HG03575 (cell line): ENCODE measurements around the gene IGFLR1.
A peak's percentile ranks its signal among the peaks of the same experiment; 100 is the strongest.
"Not testable (repeated sequence)": the region's sequence is repeated elsewhere in the genome, so short reads cannot be mapped to it uniquely, and the experiment has no call there.

Experiments
- ATAC-seq: cut with Tn5 transposase; IDR thresholded peaks from one replicate; pipeline ENCODE4 v1.9.1; 2021; ENCODE audit not compliant: unreplicated experiment, insufficient number of reproducible peaks, low FRiP score; ENCODE audit errors: extremely low read depth

Gene IGFLR1

GRCh38 chr19:35779033-35779432 is 36.8 kb upstream of the IGFLR1 start:
- ATAC-seq, result no peak

- no peak for ATAC-seq
Observed at GRCh38 chr19:35777961-35778360, 35.7 kb upstream of the IGFLR1 start.

GRCh38 chr19:35777086-35777841 is 35.0 kb upstream of the IGFLR1 start:
- no peak for ATAC-seq

DNA sequence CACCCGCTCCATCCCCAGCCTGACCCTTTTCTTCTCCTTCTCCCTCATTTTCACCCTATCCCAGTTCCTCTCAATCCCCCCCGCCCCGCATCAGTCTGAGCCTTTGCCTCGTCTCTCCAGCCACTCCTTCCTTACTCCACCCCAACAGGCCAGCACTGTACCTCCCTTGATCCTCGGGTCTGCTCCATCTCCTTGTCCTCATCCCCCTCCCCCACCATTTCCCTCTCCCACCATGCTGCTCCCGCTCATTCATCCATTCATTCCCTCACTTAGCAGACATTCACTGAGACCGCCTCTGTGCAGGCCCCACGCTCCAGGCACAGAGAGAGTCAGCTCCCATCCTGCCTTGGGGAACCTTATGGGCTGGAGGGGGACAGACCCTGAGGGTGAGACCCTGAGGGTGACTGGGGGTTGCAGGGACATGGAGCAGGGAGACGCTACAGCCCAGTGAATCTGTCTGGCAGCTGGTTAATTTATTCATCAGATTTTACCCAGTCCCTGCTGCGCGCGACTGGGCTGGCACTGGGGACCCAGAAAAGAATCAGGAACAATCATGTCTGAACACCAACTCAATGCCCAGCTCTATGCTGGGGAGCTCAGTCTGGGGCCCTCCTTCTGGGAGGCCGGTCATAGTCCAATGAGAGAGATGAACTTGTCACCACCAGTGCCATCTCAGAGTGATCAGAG is 34.0 kb upstream of the IGFLR1 start:
- ATAC-seq, result no peak

DNA sequence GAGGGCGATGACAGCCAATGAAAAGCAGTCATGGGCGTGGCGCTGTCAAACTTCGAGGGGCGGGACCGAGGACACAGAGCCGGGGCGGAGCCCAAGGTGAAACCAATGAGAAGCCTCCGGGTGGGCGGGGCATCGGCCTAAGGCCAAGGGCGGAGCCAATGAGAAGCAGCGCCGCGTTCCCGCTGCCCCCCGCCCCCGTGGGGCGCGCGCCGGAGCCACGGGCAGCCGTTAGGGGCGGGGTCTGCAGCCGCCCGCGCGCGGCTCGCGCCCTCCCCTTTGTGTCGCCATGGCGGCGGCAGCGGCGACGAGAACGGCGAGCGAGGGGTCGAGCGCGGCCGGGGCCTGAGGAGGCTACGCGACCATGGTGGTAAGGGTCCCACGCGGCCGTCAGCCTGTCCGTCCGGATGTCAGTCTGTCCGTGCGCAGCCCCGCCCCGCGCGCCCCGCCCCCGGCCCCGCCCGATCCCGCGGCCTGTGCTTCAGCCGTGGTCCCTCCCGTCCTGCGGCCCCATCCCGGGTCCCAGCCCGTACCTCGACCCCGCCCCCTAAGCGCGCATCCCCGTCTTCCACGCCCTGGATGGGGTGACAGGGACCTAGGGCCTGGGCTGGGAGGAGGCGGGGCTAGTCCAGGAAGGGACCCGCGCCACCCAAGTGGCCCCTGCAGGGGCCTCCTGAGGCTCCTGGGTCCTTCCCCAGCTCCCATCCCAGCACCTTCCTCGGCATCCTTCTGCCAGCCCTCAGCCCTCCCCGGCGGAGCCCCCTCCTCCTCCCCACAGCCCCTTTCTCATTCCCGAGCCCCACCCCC is 33.2 kb upstream of the IGFLR1 start, which contains the start of gene ARHGAP33:
Gene ARHGAP33 (plus strand): TSS at position 267 of the 804 bp plus-strand sequence. CDS start 95 bp downstream, at position 362.
- peak; percentile 63 for ATAC-seq

GRCh38 chr19:35775046-35775297 is 32.7 kb upstream of the IGFLR1 start:
- ATAC-seq, result no peak

GRCh38 chr19:35774274-35775045 is 32.2 kb upstream of the IGFLR1 start:
- no peak for ATAC-seq

DNA sequence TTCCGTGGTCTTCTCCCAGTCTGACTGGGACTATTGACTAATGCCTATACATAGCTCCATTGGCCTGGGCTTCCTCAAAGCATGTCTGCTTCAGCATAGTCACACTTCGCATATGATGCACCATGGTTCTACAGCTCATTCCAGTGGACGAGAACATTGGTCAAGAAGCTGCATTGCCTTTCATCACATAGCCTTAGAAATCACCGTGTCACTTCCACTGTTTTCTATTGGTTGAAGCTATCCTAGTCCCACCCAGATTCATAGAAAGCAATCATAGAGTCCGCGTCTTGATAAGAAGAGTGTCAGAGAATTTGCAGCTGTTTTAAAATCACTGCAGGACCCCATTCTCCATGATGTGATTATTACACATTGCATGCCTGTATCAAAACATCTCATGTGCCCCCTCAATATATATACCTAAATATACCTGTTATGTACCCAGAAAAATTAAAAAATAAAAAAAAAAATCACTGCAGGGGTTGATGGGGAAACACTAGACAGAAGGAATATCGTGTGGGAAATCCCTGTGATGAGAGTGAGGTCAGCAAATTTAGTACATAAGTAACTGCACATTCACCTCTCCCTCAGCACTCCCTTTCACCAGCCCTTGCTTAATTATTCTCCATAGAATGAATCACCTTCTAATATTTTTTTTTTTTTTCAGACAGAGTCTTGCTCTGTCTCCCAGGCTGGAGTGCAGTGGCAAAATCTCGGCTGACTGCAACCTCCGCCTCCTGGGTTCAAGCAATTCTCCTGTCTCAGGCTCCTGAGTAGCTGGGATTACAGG is 31.0 kb upstream of the IGFLR1 start:
- ATAC-seq, result no peak

- not testable (repeated sequence) for ATAC-seq
Observed at GRCh38 chr19:35772362-35772761, 30.1 kb upstream of the IGFLR1 start.

DNA sequence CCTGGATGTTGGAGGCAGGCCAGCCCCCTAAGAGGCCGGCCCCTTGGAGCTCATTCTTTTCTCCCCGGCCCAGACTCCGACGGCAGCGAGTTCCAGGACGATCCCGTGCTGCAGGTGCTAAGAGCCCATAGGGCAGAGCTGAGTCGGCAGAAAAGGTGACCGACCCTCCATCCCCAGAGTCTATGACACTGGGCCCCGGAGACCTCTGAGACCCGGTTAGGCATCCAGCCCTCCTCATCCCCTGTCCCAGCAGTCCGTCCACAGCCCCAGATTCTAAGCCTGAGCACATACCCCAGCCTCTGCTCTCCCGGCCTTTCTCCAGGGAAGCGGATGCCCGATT is 25.8 kb upstream of the IGFLR1 start:
- ATAC-seq, result no peak

DNA sequence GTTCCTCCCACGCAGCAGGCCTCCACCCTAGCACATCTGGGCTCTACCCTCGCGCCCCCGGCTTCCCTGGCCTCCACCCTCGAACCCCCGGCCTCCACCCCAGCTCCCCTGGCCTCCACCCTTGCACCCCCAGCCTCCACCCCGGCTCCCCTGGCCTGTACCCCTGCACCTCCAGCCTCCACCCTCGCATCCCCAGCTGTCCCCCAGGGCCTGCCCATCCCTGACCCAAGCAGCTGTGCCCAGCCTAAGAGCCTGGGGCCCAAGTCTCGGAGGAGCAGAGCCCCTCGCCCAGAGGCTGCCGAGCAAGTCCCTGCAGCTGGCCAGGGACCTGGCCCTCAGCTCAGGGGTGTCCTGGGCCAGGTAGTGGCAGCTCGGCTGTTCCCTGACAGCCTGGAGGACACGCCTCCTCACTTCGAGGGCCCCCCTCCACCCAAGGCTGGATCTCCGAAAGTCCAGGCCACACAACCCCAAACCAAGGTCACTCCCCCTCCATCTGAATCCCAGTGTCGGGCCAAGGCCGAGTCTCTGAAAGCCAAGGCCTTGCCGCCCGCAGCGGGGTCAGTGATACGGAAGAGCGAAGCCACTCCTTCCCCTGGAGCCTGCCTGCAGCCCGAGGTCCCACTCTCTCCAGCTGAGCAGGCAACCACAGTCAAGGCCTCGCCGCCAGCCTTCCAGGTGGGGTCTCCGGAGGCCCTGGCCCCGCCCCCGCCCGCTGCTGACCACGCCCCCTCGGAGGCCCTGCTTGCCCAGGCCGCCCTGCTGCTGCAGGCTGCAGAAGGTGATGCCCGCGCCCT is 25.2 kb upstream of the IGFLR1 start:
- no peak for ATAC-seq

GRCh38 chr19:35766571-35767104 is 24.4 kb upstream of the IGFLR1 start:
- no peak for ATAC-seq

DNA sequence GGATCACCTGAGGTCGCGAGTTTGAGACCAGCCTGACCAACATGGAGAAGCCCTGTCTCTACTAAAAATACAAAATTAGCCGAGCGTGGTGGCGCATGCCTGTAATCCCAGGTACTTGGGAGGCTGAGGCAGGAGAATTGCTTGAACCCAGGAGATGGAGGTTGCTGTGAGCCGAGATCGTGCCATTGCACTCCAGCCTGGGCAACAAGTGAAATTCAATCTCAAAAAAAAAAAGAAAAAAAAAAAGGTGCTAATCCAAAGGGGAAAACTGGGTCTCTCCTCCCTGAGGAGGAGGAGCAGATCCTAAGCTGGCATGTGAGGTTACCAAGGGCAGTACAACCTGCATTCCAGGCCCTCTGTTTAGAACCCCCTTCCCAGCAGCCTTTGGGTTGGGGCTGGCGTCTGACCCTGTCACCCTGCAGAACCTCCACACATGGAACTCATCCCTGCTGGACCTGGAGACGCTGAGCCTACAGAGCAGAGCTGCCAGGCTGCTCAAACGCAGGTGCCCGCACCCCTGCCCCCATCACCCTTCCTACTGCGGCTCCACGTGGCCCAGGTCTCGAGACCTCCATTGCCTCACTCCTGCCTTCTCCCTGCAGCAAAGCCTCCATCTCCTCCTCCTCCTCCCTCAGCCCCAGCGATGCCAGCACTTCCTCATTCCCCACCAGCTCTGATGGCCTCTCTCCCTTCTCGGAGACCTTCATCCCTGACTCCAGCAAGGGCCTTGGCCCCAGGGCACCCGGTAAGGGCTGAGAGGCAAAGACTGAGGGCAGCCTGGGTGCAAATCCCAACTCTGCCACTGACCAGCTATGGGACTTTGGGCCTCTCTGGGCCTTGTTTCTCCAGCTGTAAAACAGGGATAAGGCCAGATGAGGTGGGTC is 22.4 kb upstream of the IGFLR1 start:
- no peak for ATAC-seq

GRCh38 chr19:35760711-35761349 is 18.6 kb upstream of the IGFLR1 start:
- ATAC-seq, result no peak

DNA sequence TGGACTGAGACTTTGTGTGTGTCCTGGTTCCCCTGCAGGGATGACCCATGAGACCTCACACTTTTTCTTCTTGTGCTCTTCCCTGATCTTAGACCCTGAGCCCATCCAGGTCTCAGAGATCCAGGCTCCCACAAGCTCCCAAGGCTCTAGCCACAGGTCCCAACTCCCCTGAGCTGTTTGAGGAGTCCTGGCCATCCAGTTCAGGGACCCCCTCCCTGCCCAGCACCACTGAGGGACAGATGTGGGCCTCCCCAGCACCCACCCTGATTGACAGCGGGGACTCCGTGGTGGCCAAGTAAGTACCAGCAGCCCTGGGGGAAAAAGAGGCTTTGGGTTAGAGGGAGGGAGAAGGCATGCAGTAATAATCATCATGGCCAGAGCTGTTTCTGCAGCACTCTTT is 17.4 kb upstream of the IGFLR1 start:
- ATAC-seq, result no peak
